Stimulated activated CD4-positive, alpha-beta T cell treated with anti-CD3 and anti-CD28 coated beads, Interleukin-15, amount 100 ng/mL, for 1 hour (primary cell): ENCODE results near the gene CBFB.

ENCODE experiments used
- DNase-seq, 2 donors: peaks; one replicate each; pipeline ENCODE4 v3.0.0-alpha.2; 2020; ENCODE audit warnings: low read depth in 1 of 2, low spot score in 1 of 2

The CBFB gene

DNA sequence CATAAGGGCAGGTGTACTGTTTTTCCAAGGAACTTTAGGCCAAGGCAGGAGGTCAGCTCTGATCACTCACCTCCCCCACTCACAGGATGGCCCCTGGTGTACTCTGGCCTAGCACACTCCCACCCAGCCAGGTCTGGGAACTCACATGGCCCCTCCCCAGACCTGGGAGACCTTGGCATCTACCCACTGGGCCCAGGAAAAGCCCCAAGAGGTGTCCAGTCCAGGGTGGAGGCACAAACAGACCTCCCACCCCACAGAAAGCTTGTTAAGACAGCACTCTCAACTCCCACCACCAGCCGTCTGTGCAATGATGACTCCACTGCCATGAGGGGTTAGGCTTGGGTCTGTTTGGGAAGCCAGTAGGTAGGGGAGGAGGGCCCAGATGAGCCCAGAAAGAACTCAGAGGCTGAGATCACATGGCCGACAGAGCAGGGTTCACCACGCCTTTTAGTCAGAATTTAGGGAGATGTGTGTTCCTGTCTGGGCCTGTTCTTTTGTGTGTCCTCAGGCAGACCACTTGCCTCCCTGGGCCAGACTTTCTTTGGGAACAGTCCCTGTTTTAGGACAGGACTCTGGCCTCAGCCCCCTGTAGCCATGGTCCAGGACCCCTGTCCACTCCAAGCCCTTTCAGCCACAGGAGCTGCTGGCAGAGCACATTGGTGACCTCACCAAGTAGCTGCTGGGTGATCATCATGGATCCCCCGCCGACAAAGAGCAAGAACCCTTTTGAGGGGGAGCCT, 12.1 kb upstream of the CBFB start:
- no peak for DNase-seq

DNA sequence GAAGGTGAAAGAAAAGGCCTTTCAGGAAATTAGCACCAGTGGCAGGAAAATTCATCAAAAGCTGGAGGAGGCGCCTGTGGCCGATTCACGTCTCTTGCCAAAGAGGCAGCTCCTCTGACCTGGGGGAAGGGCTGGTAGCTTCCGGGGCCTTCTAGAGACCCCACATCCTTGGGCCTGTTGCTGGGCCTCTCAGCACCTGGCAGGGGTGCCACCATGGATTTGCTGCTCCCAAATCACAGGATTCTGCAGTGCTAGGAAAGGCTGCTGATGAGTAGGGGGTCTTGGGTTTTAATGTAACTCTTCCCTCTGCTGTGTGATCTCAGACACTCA, 11.6 kb upstream of the CBFB start:
- DNase-seq, result no peak

DNA sequence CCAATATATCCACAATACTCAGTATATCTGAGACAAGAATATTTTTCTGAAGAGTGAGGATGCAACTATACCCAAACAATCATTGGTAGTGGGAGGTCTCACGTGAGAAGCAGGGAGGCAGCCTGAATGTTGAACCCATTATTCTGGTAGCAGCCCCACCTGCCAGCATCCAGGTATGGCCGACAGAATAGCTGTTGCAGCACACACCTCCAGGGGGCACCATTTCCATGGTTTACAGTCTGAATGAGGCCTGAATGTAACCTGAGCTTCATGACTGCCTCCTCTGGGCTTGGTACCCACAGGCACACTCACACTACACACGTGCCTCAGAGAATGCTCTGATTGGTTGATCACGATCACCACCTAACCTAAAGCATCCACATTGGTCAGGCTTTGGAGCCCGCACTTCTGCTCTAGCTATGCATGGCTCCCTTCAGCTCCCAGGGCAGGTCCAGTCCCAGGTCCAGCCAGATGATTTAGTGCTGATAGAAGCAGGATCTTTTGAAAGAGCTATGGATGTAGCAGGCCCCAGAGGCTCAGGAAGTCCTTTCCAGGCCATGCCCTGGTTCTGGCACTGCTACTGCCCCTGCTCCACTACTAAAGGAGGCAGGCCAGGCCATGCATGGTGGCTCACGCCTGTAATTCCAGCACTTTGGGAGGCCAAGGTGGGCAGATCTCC, 11.0 kb upstream of the CBFB start:
- DNase-seq, result peak; percentile 62 to 72

DNA sequence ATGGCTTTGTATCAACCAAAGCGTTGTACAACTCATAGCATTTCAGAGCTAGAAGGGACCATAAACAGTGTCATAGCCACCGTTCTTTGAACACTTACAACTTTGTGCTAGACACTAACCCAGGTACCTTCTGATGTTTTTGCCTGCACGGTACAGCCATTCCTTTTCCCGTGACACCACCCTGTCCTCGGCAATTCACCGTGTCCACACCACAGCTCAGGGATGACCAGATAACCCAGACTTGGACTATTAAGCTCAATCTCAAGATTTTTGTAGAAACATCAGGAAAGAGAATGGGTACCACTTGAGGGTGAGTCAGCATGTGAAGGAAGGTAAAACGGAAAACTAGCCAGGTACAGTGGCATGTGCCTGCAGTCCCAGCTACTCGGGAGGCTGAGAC, 9.8 kb upstream of the CBFB start:
- DNase-seq, result no peak

DNA sequence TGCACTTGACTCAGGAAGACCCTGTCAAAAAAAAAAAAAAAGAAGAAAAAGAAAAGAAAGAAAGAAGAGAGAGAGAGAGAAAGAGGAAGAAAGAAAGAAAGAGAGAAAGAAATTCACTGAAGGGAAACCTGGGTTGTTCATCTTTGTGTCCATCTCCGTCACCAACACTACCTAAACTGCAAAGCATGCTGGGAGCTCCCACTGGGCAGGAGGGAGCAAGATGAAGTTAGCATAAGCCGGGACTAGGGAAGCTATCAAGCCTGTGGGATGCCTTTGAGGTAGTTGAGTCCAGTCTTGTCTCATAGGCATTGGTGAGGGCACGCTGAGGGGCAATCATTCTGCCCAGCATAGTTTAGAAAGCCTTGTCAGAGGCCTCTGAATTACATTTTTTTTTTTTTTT, 7.6 kb upstream of the CBFB start:
- no peak for DNase-seq

DNA sequence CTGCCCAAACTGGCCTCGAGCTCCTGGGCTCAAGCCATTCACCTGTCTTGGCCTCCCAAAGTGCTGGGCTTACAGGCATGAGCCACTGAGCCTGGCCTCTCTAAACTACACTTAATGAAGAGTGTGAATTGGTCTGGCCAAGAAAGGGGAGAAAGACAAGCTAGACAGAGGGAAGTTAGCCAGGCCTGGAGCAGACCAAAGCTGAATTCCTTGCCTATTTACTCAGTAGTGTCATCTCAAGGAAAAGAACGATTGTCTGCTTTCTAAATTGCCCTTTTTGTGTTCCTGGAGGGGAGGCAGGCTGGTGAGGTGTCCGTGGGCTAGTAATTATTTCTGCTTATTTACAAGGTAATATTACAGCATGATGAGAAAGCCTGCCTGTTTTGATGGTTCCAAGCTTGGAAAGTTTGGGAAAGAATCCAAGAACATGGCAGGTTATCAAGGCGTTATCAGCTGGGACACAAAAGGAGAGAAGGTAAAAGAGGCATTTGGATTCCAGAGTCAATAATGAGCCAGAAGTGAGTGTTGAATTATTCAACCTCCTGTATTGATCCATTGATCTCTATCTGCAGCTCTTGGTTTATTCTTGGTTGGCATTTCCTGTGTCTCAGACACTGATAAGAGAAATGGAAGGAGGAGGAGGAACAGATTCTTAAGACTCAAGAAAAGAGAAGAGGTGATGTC, 6.3 kb upstream of the CBFB start:
- DNase-seq, result no peak

DNA sequence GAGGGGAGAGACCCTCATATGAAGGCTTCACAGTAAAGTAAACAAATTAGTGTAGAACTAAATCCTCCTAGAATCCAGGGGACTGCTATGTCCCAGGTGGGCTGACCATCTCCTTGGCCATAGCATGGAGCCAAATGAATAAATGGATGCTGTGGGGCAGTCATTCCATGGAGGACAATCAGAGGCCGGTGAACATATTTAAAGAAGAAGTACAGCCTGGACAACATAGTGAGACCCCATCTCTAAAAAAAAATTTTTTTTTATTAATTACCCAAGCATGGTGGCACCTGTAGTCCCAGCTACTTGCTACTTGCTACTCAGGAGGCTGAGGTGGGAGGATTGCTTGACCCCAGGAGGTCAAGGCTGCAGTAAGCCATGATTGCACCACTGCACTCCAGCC, 5.3 kb upstream of the CBFB start:
- DNase-seq, result no peak

DNA sequence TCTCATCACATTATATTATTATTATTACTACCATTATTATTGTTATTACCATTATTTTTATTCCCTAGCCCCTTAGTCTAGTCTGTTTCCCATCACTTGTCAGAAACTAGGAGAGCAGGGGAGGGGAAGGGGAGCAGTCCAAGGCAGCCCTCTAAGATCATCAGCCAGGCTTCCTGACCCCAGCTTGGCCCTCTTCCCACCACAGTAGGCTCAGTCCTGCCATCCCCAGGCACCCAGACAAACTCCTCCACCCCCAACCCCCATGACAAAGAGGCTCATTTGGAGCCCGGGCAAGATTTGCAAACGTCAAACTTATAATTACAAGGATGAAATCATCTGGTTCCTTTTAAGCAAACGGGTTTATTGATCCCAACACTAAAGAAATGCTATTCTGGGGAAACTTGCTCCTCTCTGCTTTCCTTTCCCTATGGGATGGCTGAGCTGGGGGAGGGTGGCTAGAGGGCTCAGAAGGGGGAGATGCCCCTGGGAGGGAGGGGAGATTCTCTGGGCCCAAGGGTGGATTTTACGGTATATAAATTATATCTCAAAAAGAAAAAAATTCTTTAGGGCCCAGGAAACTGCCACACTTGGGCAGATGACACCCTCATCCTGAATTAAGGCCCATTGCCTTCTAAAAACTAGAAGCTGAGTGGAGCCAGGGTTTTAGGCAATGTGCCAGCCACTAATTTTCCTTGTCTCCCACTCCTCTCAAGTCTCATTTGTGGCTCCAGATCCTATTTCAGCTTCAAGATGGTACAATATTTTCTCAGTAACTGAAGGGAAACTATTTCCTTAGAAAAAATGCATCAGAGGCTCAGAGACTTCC, 4.4 kb upstream of the CBFB start:
- DNase-seq, result no peak

DNA sequence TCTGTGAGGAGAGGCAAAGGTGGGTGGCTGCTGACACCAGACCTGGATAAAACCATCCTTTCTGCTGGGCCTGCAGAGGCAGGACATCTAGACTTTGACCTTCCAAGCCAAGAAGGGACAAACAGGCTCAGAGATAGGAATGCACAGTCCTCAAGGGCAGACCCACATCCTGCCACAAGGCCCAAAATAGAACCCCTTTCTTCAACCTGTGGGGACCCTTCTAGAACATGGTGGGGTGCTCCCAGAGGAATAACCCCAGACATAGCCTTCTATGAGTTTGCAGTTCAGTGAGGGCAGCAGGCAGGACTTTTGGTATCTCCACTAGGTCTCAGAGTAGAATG, 3.8 kb upstream of the CBFB start:
- no peak for DNase-seq

DNA sequence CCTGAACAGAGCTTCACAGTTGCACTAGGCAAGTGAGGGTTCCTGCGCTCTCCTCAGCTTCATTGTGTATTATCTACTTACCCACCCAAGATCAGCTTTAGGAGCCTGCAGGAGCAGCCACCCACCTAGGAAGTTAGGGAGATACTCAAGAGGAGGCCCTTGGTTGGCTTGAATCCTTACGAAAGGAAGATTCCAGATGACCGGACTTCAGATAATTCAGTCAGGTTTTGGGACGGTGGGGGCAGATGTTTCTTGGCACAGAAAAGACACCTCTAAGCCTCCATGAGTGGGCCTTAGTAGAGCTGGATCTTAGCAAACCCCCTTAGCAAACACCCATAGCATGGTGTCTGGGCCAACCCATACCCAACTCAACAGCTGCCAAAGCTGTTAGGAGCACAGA, 2.4 kb upstream of the CBFB start:
- no peak for DNase-seq

DNA sequence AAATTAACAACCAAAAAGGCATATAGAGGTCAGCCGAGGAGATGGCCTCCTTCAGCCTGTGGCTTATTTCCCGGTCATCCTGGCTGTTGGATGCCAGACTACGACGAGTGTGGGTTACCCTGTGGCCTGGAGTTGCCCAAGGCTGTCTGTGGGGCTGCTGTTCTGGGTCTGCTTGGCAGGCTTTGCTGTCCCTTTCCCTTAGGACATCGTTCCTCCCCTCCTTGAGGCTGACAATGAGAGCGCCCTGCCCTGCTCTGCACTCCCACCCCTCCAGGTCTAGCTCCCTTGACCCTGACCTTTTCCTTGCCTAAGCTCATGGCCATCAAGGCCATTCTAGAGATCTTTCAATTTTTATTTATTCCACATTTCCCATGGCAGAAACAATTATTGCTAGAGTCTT, 1.9 kb upstream of the CBFB start:
- DNase-seq, result no peak

DNA sequence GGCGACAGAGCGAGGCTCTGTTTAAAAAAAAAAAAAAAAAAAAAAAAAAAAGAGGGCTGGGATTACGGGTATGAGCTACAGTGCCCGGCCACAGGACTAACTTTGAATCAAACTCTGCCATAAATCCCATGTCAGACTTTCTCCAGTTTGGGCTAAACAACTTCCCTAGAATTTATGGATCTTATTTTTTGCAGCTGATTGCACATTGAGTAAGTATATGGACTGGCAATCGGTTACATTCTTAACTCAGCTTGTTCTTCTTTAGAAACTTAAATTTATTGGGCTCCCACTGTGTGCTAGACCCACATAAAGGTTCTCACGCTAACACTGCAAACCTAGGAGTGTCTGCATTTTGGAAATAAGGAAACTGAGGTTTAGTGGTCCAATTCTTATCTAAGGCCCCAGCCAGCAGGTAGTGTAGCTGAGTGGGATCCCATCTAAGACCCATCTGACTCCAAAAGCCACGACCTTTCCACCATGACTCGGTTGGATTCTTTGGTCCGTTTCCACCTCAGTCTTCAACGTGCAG, 718 bp upstream of the CBFB start:
- DNase-seq, result no peak

DNA sequence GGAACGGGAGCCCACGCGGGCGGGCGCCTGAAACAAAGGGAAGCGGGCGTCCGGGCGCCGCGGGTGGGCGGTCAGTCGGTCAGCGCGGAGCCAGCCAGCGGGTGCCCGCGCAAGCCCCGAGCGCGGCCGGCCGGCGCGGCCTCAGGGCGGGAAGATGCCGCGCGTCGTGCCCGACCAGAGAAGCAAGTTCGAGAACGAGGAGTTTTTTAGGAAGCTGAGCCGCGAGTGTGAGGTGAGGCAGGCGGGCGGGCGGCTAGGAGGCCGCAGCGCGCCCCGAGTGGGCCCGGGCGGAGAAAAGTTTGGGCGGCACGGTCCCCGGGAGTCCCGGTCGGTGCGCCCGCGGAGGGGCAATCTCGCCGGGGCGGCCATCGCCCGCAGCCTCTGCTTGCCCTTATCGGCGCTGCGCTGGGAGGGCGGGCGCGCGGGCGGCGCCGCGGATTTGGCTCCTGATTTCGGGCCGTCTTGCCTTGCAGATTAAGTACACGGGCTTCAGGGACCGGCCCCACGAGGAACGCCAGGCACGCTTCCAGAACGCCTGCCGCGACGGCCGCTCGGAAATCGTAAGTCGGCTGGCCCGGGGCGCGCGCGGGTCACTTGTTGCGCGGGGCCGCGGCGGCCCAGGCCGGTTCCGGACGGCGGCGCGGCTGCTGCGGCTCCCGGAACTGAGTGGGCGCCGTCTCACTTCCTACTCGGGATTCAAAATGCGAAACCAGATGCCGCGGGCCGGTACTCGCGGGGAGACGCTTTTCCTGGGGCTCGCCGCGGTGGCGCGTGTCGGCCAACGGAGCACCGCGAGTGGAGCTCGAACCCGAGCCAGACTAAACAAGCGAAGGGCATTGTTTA, 526 bp downstream of the CBFB start:
- DNase-seq, result peak; percentile 26 to 41

DNA sequence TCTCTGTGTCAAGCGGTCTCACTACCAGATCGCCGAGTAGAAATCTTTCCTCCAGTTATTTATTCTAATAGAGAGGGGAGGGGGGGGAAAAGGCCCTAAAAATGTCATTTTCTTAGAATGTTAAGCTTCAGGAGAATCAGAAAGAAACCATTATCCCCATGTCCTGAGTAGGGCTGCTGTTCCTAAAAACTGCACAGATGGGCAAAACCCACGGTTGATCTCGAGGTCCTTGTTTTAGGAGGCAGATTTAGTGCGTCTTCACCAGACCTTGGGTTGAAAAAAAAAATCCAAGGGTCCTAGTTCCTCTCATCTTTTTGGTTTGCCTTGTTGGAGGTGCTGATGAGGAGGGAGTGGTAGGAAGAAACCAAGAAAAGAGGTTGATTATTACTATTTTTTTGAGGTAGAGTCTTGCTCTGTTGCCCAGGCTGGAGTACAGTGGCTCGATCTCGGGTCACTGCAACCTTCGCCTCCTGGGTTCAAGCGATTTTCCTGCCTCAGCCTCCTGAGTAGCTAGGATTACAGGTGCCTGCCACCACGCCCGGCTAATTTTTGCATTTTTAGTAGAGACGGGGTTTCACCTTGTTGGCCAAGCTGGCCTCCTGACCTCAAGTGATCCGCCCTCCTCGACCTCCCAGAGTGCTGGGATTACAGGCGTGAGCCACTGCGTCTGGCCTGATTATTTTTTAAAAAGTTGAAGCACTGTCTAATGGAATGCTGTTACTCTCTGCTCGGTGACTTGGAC, 1.4 kb downstream of the CBFB start:
- DNase-seq, result no peak

DNA sequence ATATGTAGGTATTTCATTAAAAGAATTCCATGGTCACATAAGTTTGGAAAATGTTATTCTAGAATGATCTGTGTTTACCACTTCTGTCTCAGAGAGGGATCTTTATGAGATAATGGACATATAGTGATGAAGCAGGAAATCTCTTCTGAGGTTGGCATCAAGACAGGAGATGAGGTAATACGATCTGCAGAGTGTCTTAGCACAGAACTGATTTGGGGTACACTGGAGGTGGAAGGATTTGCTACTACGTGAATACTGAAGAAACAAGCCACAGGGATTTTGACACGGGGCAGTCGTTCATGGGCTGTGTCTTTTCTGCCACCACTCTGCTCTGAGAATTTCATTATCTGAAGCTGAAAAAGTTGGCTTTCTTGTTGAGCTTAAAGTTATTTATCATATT, 5.5 kb downstream of the CBFB start:
- DNase-seq, result no peak

DNA sequence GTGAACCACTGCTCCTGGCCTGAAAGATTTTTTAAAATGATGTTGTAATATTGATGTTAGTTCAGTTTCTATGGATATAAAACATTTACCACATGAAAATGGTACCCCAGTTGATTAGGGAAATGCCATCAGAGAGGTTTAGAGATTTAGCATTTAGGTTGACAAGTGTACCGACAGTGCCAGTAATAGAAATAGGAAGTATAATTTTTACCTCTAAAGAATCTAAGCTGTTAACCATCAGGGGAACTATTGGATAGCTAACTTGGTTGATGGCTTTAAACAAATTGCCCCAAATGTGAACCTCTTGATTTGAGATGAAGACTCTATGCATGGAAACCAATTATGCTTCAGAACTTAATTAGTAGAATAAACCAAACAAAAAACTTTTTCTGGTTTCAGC, 6.4 kb downstream of the CBFB start:
- DNase-seq, result no peak

DNA sequence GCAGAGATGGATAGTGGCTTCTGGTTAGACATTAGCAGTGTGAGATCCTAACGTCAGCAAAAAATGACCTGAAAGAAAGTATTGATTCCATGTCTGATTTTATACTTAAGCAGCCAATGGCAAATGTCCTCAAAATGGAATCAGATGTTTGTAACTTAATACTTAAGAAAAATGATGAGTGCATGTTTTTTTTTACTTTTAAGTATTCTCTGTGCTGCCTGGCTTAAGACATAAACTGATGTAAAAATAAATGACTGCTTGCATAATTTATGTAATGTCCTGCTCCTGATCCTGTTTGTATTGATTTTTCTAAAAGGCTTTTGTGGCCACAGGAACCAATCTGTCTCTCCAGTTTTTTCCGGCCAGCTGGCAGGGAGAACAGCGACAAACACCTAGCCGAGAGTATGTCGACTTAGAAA, 7.4 kb downstream of the CBFB start:
- DNase-seq, result no peak

DNA sequence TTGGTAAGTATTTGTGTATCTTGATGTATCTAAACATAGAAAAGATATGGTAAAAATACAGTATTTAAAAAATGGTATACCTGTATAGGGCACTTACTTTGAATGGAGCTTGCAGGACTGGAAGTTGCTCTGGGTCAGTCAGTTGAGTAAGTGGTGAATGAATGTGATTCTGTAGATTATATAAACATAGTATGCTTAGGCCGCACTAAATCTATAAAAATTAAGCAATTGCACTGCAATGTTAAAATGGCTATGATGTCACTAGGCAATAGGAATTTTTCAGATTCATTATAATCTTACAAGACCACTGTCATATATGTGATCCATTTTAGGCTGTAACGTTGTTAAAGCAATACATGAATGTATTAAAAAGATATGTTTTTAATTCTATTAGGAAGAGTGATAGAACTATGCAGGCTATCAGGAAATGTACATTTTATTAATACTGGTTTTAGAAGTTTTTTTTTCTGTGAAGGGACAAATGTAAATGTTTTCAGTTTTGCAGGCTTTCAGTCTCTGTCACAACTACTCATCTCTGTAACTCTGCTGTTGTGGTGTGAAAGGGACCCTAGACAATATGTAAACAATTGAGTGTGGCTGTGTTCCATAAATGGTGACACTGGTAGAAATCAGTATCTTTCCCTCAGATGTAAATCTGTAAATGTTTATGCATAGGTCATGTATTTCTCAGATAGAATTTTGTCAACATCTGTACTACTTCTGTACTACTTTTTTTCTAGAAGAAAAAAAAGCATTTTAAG, 10.5 kb downstream of the CBFB start:
- no peak for DNase-seq

DNA sequence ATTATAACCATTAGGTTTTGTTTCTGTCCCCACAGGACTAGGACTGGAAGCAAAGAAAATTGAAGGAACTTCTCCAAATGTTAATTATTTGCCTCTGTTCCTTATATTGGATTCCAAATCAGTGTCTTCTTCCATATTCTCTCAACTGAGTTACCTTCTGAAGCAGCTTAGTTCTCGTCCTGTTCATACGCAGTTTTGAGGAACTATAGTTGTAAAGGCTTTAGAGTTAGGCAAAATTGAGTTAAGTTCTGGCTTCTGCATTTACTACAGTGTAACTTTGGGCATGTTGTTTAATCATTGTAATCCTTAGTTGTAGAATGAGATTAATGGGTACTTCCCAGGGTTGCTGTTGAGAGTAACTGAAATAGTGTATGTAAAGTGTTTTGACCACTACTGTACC, 11.2 kb downstream of the CBFB start:
- DNase-seq, result no peak
